ENCODE results near the gene HHAT.
"Not testable (repeated sequence)": the region's sequence is repeated elsewhere in the genome, so short reads cannot be mapped to it uniquely, and the experiment has no call there.

Gene HHAT

GRCh38 chr1:210654176-210654981 lies 325.7 kb downstream of the HHAT start:
- DNase-seq = no peak

DNA sequence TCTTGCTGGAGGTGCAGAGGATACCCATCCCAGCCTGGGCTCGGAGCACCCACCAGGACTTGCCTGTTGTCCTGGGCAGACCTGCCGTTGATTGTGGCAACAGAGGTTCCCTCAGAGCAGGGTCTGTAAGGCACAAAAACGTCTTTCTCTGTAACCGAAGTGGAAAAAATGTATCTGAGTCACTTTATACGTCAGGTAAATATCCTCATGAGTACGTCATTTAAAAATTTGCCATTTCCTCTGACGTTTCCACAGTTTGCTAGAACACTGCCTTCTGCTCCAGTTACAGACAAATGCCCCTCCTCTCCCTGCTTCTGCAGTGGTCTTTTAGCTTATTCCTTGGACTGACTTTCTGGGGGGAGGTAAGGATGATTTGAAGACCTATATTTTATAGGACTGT lies 326.8 kb downstream of the HHAT start:
- DNase-seq = no peak

DNA sequence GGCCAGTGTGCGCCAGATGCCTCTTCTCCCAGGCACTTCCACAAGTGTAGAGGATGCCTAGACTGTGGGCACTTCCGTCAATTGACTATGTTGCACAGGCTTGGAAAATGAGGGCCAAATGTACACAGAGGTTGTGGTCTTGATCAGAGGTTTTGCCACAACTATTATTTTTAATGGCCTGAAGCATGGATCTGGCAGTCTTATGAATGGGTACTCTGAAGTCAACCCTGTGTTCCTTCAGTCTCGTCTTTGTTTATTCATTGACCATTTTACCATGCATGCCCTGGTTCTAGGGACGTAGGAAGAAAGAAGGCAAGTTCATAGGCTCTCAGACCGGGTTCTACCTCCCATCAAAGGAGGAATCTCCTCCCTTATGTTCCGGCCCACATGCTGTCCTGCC lies 329.1 kb downstream of the HHAT start:
- DNase-seq = no peak

GRCh38 chr1:210661520-210661919 lies 332.8 kb downstream of the HHAT start:
- DNase-seq = not testable (repeated sequence)

GRCh38 chr1:210662291-210663050 lies 333.8 kb downstream of the HHAT start:
- DNase-seq = no peak

DNA sequence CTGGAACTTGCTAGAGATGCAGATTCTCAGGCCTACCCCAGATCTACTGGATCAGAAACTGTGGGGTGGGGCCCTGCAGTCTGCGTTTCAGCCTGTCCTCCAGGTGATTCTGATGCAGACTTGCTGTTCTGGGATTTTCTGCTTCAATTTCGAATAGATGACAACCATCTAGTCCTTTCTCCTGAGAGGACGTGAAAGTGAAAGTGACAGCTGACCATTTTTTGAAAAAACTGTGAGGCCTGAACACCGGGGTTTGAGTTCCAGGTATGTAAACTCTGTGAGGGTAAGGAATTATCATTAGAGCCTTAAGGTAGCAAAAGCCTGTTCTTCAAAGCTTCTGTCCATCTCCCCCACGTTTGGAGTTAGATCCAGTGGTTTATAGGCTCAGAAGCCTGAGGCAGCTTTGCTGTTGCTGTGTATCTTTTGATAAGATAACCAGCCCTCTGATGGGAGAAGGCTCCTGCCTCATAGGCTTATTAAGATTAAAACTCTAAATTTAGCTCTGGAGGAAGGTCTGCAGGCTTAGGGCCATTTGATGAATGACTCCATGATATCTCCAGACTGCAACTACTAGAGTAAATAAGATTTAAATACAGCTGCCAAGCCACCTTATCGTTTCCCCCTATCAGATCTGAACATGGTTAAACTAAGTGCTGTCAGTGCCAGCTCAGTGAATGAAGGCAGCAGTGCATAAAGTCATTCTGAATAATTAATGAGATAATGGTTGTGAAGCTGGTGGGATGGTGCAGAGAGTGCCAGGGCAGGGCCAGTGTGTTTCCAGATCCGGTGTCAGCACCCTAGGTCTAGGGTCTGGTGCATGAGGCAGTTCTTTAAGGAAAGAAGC lies 335.2 kb downstream of the HHAT start:
- peak; percentile 83 for DNase-seq

DNA sequence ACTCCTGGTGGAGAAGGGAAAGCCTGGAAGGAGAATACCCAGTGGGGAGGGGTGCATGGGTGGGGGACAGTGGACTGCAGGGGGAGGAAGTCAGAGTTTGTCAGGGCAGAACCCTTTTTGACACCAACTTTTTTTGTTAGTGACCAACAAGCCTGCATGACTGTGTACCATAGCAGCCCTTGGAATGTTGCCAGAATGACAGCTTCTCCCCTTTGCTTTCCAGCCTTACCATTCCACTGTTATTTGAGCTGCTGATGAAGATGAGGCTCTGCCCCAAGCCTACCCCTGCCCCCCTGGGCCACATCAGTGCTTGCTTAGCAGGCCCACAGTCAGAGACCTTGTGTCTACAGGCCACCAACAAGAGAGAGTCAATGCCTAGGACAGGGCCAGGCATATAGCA lies 341.2 kb downstream of the HHAT start:
- DNase-seq = peak; percentile 31

DNA sequence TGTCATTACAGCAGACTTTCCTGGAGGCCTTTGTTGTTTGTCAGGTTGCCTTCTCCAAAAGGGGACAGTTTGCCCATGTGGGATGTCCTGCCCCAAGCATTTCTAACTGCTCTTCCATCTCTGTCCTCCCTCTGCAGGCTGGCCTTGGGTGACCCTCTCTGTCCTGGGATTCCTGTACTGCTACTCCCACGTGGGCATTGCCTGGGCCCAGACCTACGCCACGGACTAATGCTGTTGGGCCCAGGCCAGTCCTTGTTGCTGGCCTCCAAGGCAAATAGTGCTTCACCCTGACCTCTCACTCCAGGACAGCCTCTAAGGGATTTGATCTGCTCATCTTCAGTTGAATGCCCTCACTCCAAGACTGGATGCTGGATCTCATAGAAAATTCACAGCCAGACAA lies 345.4 kb downstream of the HHAT start:
- DNase-seq = no peak

DNA sequence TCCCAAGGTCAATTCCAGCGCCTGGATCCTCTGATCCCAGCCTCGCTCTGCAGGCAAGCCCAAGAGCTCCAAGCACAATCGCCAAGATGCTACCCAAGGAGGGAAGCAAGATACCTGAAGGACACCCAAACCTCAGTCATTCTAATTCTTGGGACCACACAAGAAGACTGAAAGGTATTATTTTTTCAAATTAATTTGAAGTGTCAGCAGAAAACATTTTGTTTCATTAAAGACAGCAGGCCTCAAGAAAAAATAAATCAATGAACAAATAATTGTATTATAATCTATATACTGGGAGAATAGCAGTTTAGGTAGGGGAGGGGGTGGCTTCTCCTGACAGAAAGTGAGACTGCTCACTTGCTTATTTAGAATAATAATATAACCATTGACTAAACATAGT lies 347.8 kb downstream of the HHAT start:
- no peak for DNase-seq

DNA sequence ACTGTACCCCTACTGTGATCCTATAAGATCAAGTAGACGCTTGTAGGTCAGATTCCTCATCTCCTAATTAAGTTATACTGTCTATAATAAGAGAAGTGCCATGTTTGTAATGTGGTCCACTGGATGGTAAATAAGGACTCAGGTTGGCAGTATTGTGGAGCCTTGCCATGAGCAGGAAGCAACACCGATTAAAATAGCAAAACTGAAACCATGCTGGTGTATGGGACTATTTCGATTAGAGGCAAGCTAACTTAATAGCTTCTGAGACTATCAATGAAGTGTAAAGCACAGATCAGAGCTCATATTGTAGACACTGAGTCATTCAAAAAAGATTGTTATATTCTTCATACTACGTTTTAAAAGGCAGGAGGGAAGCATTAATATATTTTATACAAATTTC lies 348.8 kb downstream of the HHAT start:
- no peak for DNase-seq

DNA sequence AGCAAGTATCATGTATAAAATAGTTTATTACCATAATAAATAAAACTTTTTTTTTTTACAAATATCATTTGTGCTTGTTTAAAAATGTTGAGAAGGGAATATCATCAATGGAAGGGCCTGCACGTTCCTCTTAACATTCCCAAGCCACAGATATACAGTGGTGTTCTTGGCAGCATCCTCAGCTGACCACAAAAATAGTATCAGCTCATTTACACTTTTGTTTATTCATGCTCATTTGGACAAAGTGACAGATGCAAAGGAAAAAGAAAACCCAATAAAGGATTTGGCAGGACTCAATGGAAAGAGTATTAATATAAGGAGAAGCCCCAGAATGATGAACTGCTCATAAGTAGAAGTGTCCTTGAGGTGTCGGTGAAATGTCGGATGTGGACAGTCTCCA lies 349.6 kb downstream of the HHAT start:
- DNase-seq = no peak

DNA sequence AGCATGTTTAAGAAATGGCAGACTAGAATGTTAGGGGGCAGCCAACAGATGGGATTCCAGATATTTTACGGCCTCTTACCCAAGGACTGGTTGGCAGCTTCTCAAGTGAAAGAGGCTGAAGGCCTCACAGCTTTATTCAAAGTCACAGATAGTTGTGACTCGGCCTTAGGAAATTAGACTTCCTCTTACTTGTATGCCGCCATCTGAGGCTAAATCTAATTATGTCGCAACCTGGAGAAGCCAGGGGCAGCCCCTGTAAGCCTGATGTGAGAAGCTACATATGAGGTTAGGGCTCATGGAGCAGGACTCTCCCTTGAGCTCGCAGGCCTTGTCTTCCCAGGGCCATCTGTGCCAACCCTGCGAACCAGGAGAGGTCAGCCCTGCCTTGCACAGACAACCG lies 352.5 kb downstream of the HHAT start:
- DNase-seq = no peak

DNA sequence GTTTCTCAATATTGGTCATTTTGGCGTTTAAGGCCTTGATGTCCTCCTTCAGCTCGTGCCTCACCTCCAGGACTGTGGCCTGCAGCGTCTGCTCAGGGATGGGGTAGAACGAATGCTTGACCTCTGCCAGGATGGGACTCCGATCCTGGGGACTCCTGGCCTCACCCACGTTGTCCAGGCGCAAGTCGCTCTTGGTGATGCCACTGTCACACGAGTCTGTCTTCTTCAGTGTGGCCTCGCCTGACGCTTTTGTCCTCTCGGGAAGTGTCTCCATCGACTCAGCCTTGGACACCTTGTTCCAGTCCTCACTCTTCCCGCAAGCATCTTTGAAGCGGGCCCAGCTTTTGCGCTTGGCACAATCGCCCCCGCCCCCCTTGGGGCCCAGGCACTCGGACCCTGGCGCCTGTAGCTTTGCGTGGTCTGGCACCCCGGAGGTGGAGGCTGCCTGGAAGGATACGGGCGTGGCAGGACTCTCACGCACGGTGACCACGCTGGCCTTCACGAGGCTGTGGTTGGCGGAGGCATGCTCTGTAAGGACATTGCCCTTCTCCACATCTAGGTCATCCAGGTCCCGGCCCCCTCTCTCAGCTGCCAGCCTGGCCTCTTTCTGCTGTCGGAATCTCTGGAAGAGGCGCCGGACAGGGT lies 354.8 kb downstream of the HHAT start:
- DNase-seq = no peak

DNA sequence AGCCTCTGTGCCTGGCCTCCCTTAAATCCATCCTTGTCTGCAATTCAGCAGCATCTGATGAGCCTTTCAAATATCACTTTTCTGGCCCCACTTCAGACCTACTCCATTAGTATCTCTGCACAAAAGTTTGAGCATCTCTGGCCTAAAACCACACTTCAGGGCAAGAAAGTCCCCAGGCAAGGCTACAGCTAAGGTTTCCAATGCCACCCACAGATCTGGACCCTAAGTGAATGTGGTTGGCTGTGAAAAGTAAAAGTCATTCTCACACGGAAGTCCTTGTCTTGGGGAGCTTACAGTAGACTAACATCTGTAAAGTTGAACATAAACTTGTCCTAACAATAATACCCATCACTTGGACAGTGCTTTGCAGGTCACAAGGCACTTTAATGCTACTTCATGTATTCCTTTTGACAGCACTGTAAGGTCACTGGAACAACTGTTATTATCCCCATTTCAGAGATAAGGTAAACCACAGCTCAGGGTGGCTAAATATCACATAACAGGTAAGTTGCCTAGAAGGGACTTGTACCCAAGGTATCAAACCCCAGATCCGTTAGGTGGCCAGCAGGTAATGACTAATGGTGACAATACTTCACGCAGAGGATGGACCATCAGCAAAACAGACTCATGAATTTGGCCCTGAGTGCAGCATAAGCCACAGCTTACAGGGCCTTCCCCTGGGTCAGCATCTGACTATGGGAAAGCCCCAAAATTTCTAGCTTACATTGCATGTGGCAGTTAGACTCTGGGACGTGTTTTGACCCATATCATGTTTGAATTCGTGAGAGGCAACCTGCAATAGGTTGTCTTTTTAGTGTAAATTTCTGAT lies 356.0 kb downstream of the HHAT start:
- DNase-seq = no peak

GRCh38 chr1:210685295-210685650 lies 356.6 kb downstream of the HHAT start:
- DNase-seq = no peak

DNA sequence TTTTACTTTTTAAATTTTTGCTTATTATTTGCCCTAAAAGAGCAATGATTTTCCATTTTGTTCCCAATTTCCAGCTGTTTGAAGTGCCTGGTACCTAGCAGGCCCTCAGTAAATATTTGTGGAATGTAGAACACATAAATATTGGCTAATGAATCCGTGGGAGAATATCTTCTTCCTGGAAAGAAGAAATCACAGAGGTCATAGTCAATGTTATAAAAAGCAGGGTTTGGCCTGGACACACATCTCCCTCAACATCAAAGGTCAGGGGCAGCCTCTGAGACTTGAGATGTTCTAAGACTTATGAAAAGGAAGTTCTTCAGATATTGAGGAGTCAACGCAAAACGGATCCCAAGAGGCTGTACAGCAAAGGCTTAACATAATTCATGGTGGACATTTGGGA lies 358.1 kb downstream of the HHAT start:
- no peak for DNase-seq

- DNase-seq = no peak
These were observed 359.0 kb downstream of the HHAT start for GRCh38 chr1:210687582-210688279.

DNA sequence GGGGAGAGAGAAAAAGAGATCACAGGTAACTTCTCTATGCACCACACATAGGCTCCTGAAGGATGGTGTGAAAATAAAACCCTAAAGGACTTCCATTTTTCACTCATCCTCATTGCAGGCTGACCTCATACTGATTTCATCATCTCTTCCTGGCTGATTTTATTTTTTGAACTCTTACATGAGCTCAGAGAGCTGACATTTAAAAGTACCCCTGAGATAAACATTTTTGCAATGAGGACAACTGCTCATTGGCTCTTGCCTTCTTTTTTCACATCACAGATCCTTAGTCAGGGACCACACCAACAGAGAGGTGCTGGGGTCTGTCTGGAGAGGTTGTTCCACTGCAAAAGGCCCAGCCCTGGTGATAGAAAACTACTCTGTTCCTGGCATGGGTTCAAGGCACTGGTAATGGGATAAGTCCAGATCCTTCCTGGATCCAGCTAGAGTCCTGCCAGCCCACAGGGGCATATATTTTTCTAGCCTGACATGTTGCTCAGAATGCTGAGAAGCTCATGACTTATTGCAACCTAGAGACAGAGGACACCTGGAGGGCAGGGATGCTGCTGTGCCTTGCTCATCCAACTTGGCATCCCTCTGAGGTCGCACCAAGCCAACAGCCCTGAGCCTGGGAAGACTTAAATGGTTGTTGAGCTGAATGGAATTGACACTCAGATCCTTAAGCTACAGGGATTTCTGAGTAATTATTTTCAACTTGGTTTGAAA lies 360.0 kb downstream of the HHAT start:
- DNase-seq = no peak

GRCh38 chr1:210689826-210690225 lies 361.1 kb downstream of the HHAT start:
- DNase-seq = no peak

DNA sequence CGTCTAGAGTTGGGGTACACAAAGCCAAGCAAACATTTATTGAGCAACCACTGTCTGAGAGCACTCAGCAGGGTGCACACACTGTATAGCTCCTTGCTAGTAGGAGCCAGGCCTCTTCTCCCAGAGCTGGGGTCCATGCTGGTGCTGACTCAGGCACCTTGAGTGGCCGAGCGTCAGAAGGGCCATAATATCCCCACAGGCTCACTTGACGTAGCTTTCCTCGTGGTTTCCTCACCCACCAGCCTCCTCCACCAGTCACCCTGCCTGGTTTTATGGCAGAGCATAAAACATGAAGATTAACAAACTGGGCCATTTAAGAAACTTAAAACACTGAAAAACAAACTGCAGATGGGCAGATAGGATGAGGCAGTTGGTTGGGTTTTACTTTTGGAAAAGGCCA lies 361.5 kb downstream of the HHAT start:
- no peak for DNase-seq
